ENCODE results near the gene FBF1. TPM values are rescaled to one million over a fixed set of nuclear protein-coding genes. Genes with fewer than 3 reads are reported as not detected.

The FBF1 gene
- total RNA-seq, 1 experiment from 2014 or later: 34.4 TPM

- ChIA-PET CTCF (interaction anchor here (0.6 kb wide), 1 partner anchor 95 kb away, joined by 5 read pairs; no protein-coding TSS in a partner anchor), POLR2A (ENCODE audit: low non-redundant PET) (no interaction called here)
- H3K27ac ChIP-seq (ENCODE audit: low read depth, low read length, poor library complexity, severe bottlenecking): no peak overlapping the region
- intact Hi-C loops (cut with micrococcal nuclease; ENCODE audit: unreplicated experiment): no loop called here
- DNase-seq (ENCODE audit: low spot score): no peak
- TF ChIP-seq EZH2 (IDR thresholded peaks at IDR 0.05; ENCODE audit: borderline replicate concordance, low read depth, low read length, poor library complexity, severe bottlenecking) (no peak), CTCF (conservative IDR thresholded peaks at IDR 0.05; ENCODE audit: low read depth, low read length) (no peak)
- H3K4me1 ChIP-seq (ENCODE audit: insufficient read depth, low read length, poor library complexity, severe bottlenecking): peaks cover 17% of the 10 kb centered on the region
- no peaks in the 10 kb centered on the region for H3K9me3 ChIP-seq (ENCODE audit: low read depth, low read length, poor library complexity, severe bottlenecking)
- BruUV-seq (replicated peaks): no TSS peak
- H3K36me3 ChIP-seq (ENCODE audit: insufficient read depth, low read length, poor library complexity, severe bottlenecking): peaks cover 23% of the 10 kb centered on the region
- H3K27me3 ChIP-seq (replicated peaks; ENCODE audit: insufficient read depth, low read depth, low read length, poor library complexity): no peaks in the 10 kb centered on the region
- H3K4me3 ChIP-seq (ENCODE audit: low read depth, low read length, poor library complexity, severe bottlenecking): no peak overlapping the region
Observed at GRCh38 chr17:75893305-75894048, 47.4 kb downstream of the FBF1 start.

- CTCF ChIA-PET: no interaction called here
Observed at GRCh38 chr17:75892556-75893224, 48.2 kb downstream of the FBF1 start.

More at GRCh38 chr17:75892556-75893224, 48.2 kb downstream of the FBF1 start:
- no peaks in the 10 kb centered on the region for H3K27me3 ChIP-seq (replicated peaks; ENCODE audit: insufficient read depth, low read depth, low read length, poor library complexity)
- no peaks in the 10 kb centered on the region for H3K9me3 ChIP-seq (ENCODE audit: low read depth, low read length, poor library complexity, severe bottlenecking)
- POLR2A ChIA-PET (ENCODE audit: low non-redundant PET): no interaction called here
- peaks cover 17% of the 10 kb centered on the region for H3K4me1 ChIP-seq (ENCODE audit: insufficient read depth, low read length, poor library complexity, severe bottlenecking)
- H3K4me3 ChIP-seq (ENCODE audit: low read depth, low read length, poor library complexity, severe bottlenecking): no peak overlapping the region
- intact Hi-C loops (cut with micrococcal nuclease; ENCODE audit: unreplicated experiment): no loop called here
- peaks cover 21% of the 10 kb centered on the region for H3K36me3 ChIP-seq (ENCODE audit: insufficient read depth, low read length, poor library complexity, severe bottlenecking)
- TF ChIP-seq CTCF (conservative IDR thresholded peaks at IDR 0.05; ENCODE audit: low read depth, low read length): no peak
- no peak for TF ChIP-seq EZH2 (IDR thresholded peaks at IDR 0.05; ENCODE audit: borderline replicate concordance, low read depth, low read length, poor library complexity, severe bottlenecking)
- no peak overlapping the region for H3K27ac ChIP-seq (ENCODE audit: low read depth, low read length, poor library complexity, severe bottlenecking)
- no peak for DNase-seq (ENCODE audit: low spot score)
- no TSS peak for BruUV-seq (replicated peaks)

Data from A673 (cell line).